NCI-H1048 (cell line): Measurements from ENCODE around the gene SPATA31E1.
"Not testable (repeated sequence)": the region's sequence is repeated elsewhere in the genome, so short reads cannot be mapped to it uniquely, and the experiment has no call there.

Experiments
- DNase-seq: peaks from one replicate; lab custom pipeline; 2025; lab: John Stamatoyannopoulos, UW

SPATA31E1 gene

GRCh38 chr9:87886210-87886932 lies 3.7 kb downstream of the SPATA31E1 start:
- no peak for DNase-seq

- DNase-seq = no peak
Observed at GRCh38 chr9:87886933-87887505, 4.3 kb downstream of the SPATA31E1 start.

GRCh38 chr9:87887661-87888480 lies 5.2 kb downstream of the SPATA31E1 start:
- DNase-seq = no peak

- no peak for DNase-seq
Observed at GRCh38 chr9:87888501-87888900, 5.8 kb downstream of the SPATA31E1 start.

- DNase-seq = no peak
Observed at GRCh38 chr9:87889065-87889881, 6.6 kb downstream of the SPATA31E1 start.

GRCh38 chr9:87889882-87890252 lies 7.2 kb downstream of the SPATA31E1 start:
- no peak for DNase-seq

GRCh38 chr9:87890837-87891236 lies 8.2 kb downstream of the SPATA31E1 start:
- no peak for DNase-seq

GRCh38 chr9:87891754-87892153 lies 9.1 kb downstream of the SPATA31E1 start:
- no peak for DNase-seq

GRCh38 chr9:87892956-87893355 lies 10.3 kb downstream of the SPATA31E1 start:
- DNase-seq = no peak

GRCh38 chr9:87894998-87895625 lies 12.4 kb downstream of the SPATA31E1 start:
- DNase-seq = no peak

- DNase-seq = no peak
Observed at GRCh38 chr9:87896891-87897290, 14.2 kb downstream of the SPATA31E1 start.

GRCh38 chr9:87898151-87898550 lies 15.5 kb downstream of the SPATA31E1 start:
- DNase-seq = no peak

GRCh38 chr9:87902371-87902770 lies 19.7 kb downstream of the SPATA31E1 start:
- DNase-seq = not testable (repeated sequence)

GRCh38 chr9:87909310-87910041 lies 26.8 kb downstream of the SPATA31E1 start:
- no peak for DNase-seq

GRCh38 chr9:87910821-87911220 lies 28.1 kb downstream of the SPATA31E1 start:
- no peak for DNase-seq

- DNase-seq = not testable (repeated sequence)
Observed at GRCh38 chr9:87917662-87918061, 35.0 kb downstream of the SPATA31E1 start, which contains the start of gene SPATA31C1. Gene SPATA31C1, plus strand, starts transcription at chr9:87917962.

GRCh38 chr9:87919013-87919412 lies 36.3 kb downstream of the SPATA31E1 start:
- not testable (repeated sequence) for DNase-seq

- DNase-seq = not testable (repeated sequence)
Observed at GRCh38 chr9:87921561-87921960, 38.9 kb downstream of the SPATA31E1 start.

GRCh38 chr9:87923012-87923411 lies 40.3 kb downstream of the SPATA31E1 start:
- not testable (repeated sequence) for DNase-seq

GRCh38 chr9:87924851-87925250 lies 42.2 kb downstream of the SPATA31E1 start:
- not testable (repeated sequence) for DNase-seq

- not testable (repeated sequence) for DNase-seq
Observed at GRCh38 chr9:87929152-87929551, 46.5 kb downstream of the SPATA31E1 start.
